ACHN (cell line): Measurements from ENCODE around the gene LAMA3.
A peak's percentile ranks its signal among the peaks of the same experiment; 100 is the strongest.

Experiments
- DNase-seq: peaks from one replicate; pipeline ENCODE4 v3.0.0-alpha.2; 2015
- in situ Hi-C: cut with HindIII; loops from 2 replicates; pipeline ENCODE4 v1.10.0; 2017; ENCODE audit warnings: low sequenced_read_pairs, low pct_ligation_motif_present, low pct_unique_long_range_greater_than_20kb

Gene LAMA3

DNA sequence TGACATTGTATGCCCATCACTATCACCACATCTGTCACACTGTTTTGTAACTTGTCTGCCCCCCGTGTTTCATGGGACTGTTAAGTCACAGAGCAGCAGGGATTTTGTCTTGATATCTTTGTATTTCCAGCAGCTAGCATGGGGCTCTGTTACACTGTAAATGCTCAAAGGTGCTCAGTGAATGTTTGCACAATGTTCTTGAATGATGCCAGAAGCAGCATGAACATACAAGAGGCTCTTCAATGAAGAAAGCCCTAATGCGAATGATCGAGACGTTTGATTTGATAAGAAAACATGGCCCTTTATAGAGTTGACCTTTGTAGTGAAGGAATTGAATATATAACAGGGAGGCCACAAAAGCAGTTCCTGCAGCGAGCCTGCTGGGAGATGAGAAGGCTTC lies 204.4 kb downstream of the LAMA3 start:
- no peak for DNase-seq
- in situ Hi-C loops: no loop called here

- DNase-seq: no peak
- in situ Hi-C loops: no loop called here
Observed at GRCh38 chr18:23894661-23895175, 205.5 kb downstream of the LAMA3 start.

DNA sequence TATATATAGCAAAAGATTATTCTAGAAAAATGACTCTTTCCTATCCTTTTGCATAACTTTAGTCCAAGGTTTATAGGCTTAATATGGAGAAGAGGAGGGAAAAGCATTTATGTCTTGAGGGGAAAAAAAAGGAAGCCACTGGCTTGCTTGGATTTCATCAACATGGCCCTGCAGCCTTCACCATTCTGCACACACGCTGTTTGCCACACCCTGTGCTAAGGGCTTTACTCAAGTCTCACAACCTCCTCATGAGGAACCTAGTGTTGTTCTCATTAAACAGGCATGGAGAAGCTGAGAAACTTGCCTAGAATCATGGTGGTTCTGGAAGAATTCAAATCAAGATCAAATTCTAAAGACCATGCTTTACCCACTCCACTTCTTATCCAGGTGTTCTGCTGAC lies 208.0 kb downstream of the LAMA3 start:
- in situ Hi-C loops: no loop called here
- no peak for DNase-seq

DNA sequence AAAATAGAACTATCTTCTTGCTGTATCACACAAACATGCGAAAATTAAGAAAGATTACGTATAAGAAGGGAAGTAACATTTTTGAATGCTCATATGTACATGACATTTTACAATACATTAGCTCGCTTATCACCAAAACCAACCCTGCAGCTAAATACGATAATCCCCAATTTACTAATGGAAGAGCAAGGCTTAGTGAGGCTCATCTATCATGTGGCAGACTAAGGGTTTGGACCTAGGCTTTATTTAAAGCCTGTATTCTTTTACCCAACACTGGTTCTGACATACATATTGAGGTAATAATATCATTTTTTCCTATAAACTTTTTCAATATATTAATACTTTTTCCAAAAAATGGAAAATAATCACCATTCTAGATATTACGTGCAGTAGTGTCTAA lies 208.5 kb downstream of the LAMA3 start:
- in situ Hi-C loops: no loop called here
- DNase-seq: no peak

- no peak for DNase-seq
- in situ Hi-C loops: no loop called here
Observed at GRCh38 chr18:23900994-23901393, 211.7 kb downstream of the LAMA3 start.

GRCh38 chr18:23902396-23902795 lies 213.1 kb downstream of the LAMA3 start:
- in situ Hi-C loops: no loop called here

DNA sequence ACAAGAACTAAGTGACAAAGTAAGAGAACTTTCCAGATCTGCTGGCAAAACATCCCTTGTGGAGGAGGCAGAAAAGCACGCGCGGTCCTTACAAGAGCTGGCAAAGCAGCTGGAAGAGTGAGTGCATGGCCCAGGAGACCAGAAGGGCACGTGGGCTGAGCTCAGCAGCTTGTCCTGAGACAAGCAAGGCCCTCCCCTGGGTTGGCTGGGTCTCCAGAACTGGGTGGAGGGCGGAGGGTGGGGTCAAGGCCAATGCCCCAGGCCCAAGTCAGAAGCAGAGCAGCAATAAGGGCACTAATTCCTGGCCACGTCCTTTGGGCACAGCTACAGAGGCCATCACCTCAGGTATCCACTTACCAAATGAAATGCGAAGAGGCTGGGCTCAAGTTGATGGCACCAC lies 214.7 kb downstream of the LAMA3 start:
- in situ Hi-C loops: no loop called here
- no peak for DNase-seq

More at GRCh38 chr18:23902396-23902795, 213.1 kb downstream of the LAMA3 start:
- DNase-seq: no peak

GRCh38 chr18:23906658-23907057 lies 217.4 kb downstream of the LAMA3 start:
- in situ Hi-C loops: no loop called here
- DNase-seq: no peak

- DNase-seq: no peak
- in situ Hi-C loops: no loop called here
Observed at GRCh38 chr18:23908827-23909226, 219.6 kb downstream of the LAMA3 start.

GRCh38 chr18:23910032-23910431 lies 220.8 kb downstream of the LAMA3 start:
- no peak for DNase-seq
- in situ Hi-C loops: no loop called here

DNA sequence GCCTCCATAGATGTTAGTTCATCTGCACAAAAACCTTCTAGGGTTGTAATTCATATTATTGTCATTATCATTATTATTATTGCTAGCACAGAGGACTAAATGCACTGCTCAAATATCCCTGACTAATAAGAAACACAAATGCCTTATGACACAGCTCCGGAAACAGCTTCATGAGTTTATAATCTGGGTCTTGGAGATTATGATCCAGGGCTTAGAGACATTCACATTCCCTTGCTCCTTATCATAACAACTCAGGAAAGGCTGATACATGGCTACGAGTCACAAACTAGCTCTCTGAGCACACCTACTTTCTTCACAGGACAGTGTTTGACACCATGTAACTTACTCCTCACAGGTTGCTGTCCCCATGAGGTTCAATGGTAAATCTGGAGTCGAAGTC lies 223.1 kb downstream of the LAMA3 start:
- no peak for DNase-seq
- in situ Hi-C loops: no loop called here

DNA sequence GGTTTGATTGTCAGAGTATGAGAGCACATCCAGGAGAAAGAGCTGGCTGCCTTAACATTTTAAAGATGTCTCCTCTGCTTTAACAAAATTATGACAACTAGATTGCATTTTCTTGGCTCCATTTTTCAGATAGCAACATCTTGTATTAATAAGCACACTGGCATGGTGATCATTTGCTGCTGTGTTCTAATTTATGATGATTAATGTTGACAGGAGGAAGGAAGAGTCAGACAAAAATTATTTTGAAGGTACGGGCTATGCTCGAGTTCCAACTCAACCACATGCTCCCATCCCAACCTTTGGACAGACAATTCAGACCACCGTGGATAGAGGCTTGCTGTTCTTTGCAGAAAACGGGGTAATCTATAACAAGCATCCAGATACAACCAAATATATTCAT lies 227.1 kb downstream of the LAMA3 start:
- in situ Hi-C loops: no loop called here
- DNase-seq: no peak

DNA sequence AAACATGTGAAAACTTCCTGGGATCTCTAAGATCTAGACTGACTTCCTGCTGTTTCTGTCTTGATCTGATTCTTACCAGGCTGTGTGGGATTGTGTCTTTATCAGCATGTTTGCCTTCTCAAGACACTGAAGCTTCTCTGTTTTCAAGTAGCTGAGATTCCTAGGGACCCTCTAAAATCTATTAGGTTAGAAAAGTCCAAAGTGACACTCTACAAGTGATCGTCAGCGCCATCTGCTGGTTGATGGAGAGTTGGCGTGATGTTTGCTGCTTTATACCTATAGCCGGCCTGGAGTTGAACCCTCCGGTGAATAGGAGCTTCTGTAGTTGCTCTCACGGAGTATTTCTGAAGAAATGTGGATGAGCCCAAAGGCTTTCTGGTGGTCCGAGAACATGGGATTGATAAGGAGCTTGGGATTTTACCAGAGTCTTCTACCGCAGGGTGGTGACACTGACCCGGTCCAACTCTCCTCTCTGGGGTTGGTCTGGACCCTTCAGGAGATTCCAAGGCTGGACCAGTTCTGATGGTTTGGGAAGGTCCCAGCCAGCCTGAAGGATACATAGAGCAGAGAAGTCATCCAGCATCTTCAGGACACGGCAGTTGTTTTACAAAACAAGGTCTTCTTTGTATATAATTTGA lies 229.3 kb downstream of the LAMA3 start:
- in situ Hi-C loops: no loop called here
- peak; percentile 66 for DNase-seq

GRCh38 chr18:23920054-23920453 lies 230.8 kb downstream of the LAMA3 start:
- in situ Hi-C loops: no loop called here
- DNase-seq: no peak

DNA sequence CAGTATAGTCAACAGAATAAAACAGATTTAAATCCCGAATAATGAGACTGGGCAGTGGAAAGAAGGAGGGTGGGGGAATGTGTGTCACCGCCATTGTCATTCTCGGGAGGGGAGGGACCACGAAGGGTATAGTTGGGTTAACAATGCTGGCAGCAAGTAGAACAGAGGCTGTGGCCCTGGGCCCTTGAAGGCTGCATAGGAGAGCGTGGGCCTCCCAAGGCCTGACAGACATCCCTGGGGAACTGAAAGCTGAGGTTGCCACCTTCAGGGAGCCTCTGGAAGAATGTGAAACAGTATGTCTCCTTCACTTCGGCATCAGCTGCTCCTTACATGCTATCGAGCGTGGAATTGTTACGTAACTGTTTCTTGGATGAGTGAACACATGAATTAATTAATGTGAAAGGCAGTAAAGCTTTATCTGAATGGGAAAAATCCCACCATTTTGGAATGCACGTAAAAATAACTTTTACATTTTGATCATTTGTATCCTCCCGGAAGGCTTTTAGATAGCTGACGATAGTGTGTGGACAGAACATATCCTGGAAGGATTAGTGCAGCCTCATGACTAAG lies 232.5 kb downstream of the LAMA3 start:
- DNase-seq: no peak
- in situ Hi-C loops: no loop called here

DNA sequence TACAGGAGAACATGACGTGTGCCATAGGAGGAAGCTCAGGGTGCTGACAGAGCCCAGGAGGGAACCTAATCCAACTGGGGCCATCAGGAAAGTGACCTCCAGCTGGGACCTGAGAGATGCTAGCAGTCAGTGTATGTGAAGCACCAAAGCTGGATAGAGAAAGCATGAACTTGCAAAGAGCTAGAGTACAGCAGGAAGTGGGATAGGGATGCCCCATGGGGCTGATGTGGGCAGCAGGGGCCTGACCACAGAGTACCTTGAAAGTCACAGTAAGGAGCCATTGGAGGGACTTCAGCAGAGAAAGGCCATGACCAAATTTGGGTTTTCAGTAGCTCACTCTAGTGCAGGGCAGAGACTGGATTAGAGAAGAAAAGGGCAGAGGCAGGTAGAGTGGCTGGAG lies 233.7 kb downstream of the LAMA3 start:
- no peak for DNase-seq
- in situ Hi-C loops: no loop called here

GRCh38 chr18:23924813-23925212 lies 235.6 kb downstream of the LAMA3 start:
- in situ Hi-C loops: no loop called here
- peak; percentile 55 for DNase-seq

DNA sequence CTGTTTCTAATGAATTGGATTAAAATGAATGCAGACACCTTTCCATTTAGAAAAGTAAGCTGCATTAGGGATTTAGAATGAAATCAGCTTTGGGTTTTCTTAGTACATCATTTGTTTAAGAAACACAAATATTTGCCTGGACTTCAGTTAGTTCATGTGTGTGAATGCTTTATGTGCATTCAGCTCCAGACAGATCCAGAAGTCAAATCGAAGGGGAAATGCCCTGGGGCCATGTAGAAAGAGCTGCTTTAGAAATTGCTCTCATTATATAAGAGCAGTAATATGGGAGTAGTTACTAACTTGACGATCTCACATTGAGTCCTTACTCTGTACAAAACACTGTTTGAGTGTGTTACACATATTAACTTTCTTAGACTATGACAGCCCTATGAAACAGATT lies 237.3 kb downstream of the LAMA3 start:
- in situ Hi-C loops: no loop called here
- DNase-seq: no peak

DNA sequence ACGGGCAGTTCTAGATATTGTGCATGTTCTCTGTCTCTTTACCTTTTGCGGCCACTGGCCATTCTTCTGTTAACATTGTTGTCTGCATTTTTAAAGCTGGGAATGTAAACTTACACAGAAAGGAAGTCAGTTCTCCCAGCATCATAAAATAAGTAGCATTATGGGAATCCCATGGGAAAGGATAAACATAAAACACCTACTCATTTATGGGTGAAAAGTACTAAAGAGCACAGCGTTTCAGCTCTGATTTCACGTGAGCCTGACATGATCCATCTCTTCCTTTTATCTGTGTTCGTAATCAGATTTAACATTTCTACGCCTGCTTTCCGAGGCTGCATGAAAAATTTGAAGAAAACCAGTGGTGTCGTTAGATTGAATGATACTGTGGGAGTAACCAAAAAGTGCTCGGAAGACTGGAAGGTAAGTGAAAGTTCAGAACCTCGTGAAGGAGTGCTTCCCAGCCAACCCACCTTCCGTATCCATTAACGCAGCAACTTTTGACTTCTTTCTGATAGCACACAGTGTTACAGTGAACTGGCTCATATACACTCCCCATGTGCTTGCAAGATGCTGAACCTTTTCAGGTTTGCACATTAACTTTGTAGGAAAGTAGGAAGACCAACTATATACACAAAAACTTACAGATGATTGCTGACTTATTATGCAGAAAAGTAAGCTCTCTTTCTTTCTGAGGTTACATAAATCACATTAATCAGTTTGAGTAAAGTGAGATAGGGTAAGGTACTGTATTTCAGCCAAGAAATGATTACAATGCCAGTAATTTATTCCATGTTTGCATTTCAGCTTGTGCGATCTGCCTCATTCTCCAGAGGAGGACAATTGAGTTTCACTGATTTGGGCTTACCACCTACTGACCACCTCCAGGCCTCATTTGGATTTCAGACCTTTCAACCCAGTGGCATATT lies 238.8 kb downstream of the LAMA3 start:
- in situ Hi-C loops: no loop called here
- no peak for DNase-seq
